HepG2 (cell line): ENCODE data around the gene TAF3. TPM values are rescaled to one million over a fixed set of nuclear protein-coding genes. Genes with fewer than 3 reads are reported as not detected.
"Not testable (repeated sequence)": the region's sequence is repeated elsewhere in the genome, so short reads cannot be mapped to it uniquely, and the experiment has no call there.

Source experiments
- ARID5B ChIP-seq: IDR thresholded peaks from 2 replicates; pipeline ENCODE4 v1.4.0; 2020; ENCODE audit warnings: mild to moderate bottlenecking, missing genetic modification reagents
- BCL6 ChIP-seq: IDR thresholded peaks from 2 replicates; pipeline ENCODE4 v1.6.1; 2016; ENCODE audit warnings: missing genetic modification reagents, missing compliant biosample characterization
- FOXA3 ChIP-seq: IDR thresholded peaks from 2 replicates; pipeline ENCODE4 v1.6.1; 2016; ENCODE audit warnings: missing genetic modification reagents, missing compliant biosample characterization
- FOXP4 ChIP-seq: sonication (generic); formaldehyde crosslinking; IDR thresholded peaks from 2 replicates; pipeline ENCODE4 v1.4.0; 2020; ENCODE audit warnings: missing genetic modification reagents
- MEF2D ChIP-seq: sonication (generic); formaldehyde crosslinking; IDR thresholded peaks from 2 replicates; pipeline ENCODE4 v1.5.1; 2020; ENCODE audit warnings: mild to moderate bottlenecking, missing genetic modification reagents
- NR2F6 ChIP-seq, 2 experiments: IDR thresholded peaks; 2 replicates each; pipeline ENCODE4 v1.6.1; 2016; ENCODE audit warnings: antibody characterized with exemption in 1 of 2, mild to moderate bottlenecking in 1 of 2
- PAXIP1 ChIP-seq: sonication (generic); formaldehyde crosslinking; conservative IDR thresholded peaks from 2 replicates; pipeline ENCODE4 v1.4.0; 2020; ENCODE audit warnings: mild to moderate bottlenecking, missing genetic modification reagents, moderate library complexity
- PITX1 ChIP-seq: sonication (generic); formaldehyde crosslinking; IDR thresholded peaks from 2 replicates; pipeline ENCODE4 v1.5.1; 2020; ENCODE audit warnings: mild to moderate bottlenecking, missing genetic modification reagents
- RARA ChIP-seq: IDR thresholded peaks from 2 replicates; pipeline ENCODE4 v1.6.1; 2016; ENCODE audit warnings: missing genetic modification reagents, missing compliant biosample characterization
- RXRA ChIP-seq: sonication (generic); formaldehyde crosslinking; IDR thresholded peaks from 2 replicates; pipeline ENCODE4 v1.5.1; 2020; ENCODE audit warnings: missing genetic modification reagents
- RXRB ChIP-seq: IDR thresholded peaks from 2 replicates; pipeline ENCODE4 v1.6.1; 2016; ENCODE audit warnings: borderline replicate concordance, missing genetic modification reagents, missing compliant biosample characterization
- SALL1 ChIP-seq: sonication (generic); formaldehyde crosslinking; IDR thresholded peaks from 2 replicates; pipeline ENCODE4 v1.8.0; 2022; ENCODE audit warnings: mild to moderate bottlenecking, missing genetic modification reagents
- SAP130 ChIP-seq: IDR thresholded peaks from 2 replicates; pipeline ENCODE4 v1.6.1; 2016; ENCODE audit warnings: low read depth
- SIX1 ChIP-seq: sonication (generic); formaldehyde crosslinking; IDR thresholded peaks from 2 replicates; pipeline ENCODE4 v1.4.0; 2020; ENCODE audit warnings: missing genetic modification reagents, borderline replicate concordance
- SIX4 ChIP-seq: sonication (generic); formaldehyde crosslinking; IDR thresholded peaks from 2 replicates; pipeline ENCODE4 v1.4.0; 2020; ENCODE audit warnings: missing genetic modification reagents
- SP5 ChIP-seq: IDR thresholded peaks from 2 replicates; pipeline ENCODE4 v1.6.1; 2016; ENCODE audit warnings: low read depth, borderline replicate concordance
- TBX2 ChIP-seq: sonication (generic); formaldehyde crosslinking; IDR thresholded peaks from 2 replicates; pipeline ENCODE4 v1.5.0; 2020; ENCODE audit warnings: missing genetic modification reagents, mild to moderate bottlenecking, borderline replicate concordance
- TCF12 ChIP-seq, 2 experiments: fragments of 450-650 bp in 1 of 2; sonication (generic) in 1 of 2; formaldehyde crosslinking in 1 of 2; IDR thresholded peaks; 2 replicates each; pipeline versions ENCODE4 v1.6.1 to v1.8.0; 2017 to 2022; ENCODE audit warnings: antibody characterized with exemption in 1 of 2, mild to moderate bottlenecking in 1 of 2, missing genetic modification reagents in 1 of 2, moderate library complexity in 1 of 2
- ZBTB3 ChIP-seq: sonication (generic); formaldehyde crosslinking; IDR thresholded peaks from 2 replicates; pipeline ENCODE4 v1.4.0; 2020; ENCODE audit warnings: low read depth, mild to moderate bottlenecking, moderate library complexity, missing genetic modification reagents, borderline replicate concordance
- ZNF292 ChIP-seq: sonication (generic); formaldehyde crosslinking; IDR thresholded peaks from 2 replicates; pipeline ENCODE4 v1.8.1; 2022; ENCODE audit warnings: mild to moderate bottlenecking, low read depth, missing genetic modification reagents, borderline replicate concordance
- ZNF501 ChIP-seq: sonication (generic); formaldehyde crosslinking; IDR thresholded peaks from 2 replicates; pipeline ENCODE4 v1.5.1; 2020; ENCODE audit warnings: mild to moderate bottlenecking, moderate library complexity, missing genetic modification reagents
- polyA plus RNA-seq, 8 experiments: library from polyadenylated mRNA; depleted of rRNA in 3 of 8; stranded (reverse) in 7 of 8; unstranded in 1 of 8; fragments of >200 nt; fragmentation: Illumina TruSeq in 4 of 8; extraction: Trizol in 4 of 8; gene quantifications; 2 replicates each; pipeline versions ENCODE4 v1.2.1 to v1.2.3, GENCODE V29; 2011 to 2016; ENCODE audit warnings: low read depth in 4 of 8, missing spikeins in 1 of 8, mixed read lengths in 1 of 8; ENCODE audit not compliant: insufficient read depth in 1 of 8
- total RNA-seq, 5 experiments: library from RNA; depleted of rRNA; stranded (reverse); fragments of >200 nt; fragmentation: Illumina TruSeq; extraction: Trizol; gene quantifications; 2 replicates each; pipeline ENCODE4 v1.2.3, GENCODE V29; 2016; ENCODE audit warnings: low read depth in 1 of 5

The TAF3 gene
- total and polyA plus RNA-seq, 2 of the 13 experiments (the other 11 are each of a cell fraction or from before 2014, with no cell fraction given), result 1.7 to 2.9 TPM

GRCh38 chr10:7811743-7812142, 6.6 kb upstream of the TAF3 start (continued):
- TF ChIP-seq SIX1 (peak; percentile 73), BCL6 (CRISPR knock-in tag) (peak; percentile 70), ZNF292 (CRISPR knock-in tag) (0 out of 2 replicates have a peak, but pooled peaks have one; percentile 37), TBX2 (CRISPR knock-in tag) (peak; percentile 78), PAXIP1 (CRISPR knock-in tag) (peak; percentile 73), MEF2D (CRISPR knock-in tag) (peak; percentile 41; the same call in 1 of the 2 replicates), SP5 (CRISPR knock-in tag) (peak; percentile 68; the same call in 1 of the 2 replicates), RXRB (CRISPR knock-in tag) (peak; percentile 65; the same call in 1 of the 2 replicates), FOXA3 (CRISPR knock-in tag) (peak; percentile 65), ZNF501 (CRISPR knock-in tag) (peak; percentile 42; the same call in 1 of the 2 replicates), SAP130 (CRISPR knock-in tag) (0 out of 2 replicates have a peak, but pooled peaks have one; percentile 28), ARID5B (CRISPR knock-in tag) (peak; percentile 72), RARA (CRISPR knock-in tag) (peak; percentile 76), SALL1 (CRISPR knock-in tag) (peak; percentile 64; the same call in 1 of the 2 replicates), NR2F6 (IDR thresholded peaks at IDR 0.05) (0 out of 2 replicates have a peak, but pooled peaks have one; percentile 14), NR2F6 (CRISPR knock-in tag; IDR thresholded peaks at IDR 0.05) (peak; percentile 63), ZBTB3 (CRISPR knock-in tag) (peak; percentile 61; the same call in 1 of the 2 replicates), PITX1 (CRISPR knock-in tag) (peak; percentile 83), SIX4 (CRISPR knock-in tag) (peak; percentile 42; the same call in 1 of the 2 replicates), RXRA (CRISPR knock-in tag) (peak; percentile 84; the same call in 1 of the 2 replicates), FOXP4 (CRISPR knock-in tag) (peak; percentile 49; the same call in 1 of the 2 replicates), TCF12 (CRISPR knock-in tag; IDR thresholded peaks at IDR 0.05) (0 out of 2 replicates have a peak, but pooled peaks have one; percentile 37)
- TF ChIP-seq TCF12 (IDR thresholded peaks at IDR 0.05), result not testable (repeated sequence)
